HEK293 (cell line): ENCODE measurements around the gene DHRS12.

Source experiments
- SCRT1 ChIP-seq: fragments of 450-650 bp; formaldehyde crosslinking; IDR thresholded peaks from 2 replicates; pipeline ENCODE4 v1.5.1; 2016; ENCODE audit warnings: missing biosample characterization, missing genetic modification characterization, borderline replicate concordance
- ZEB2 ChIP-seq: fragments of 450-650 bp; formaldehyde crosslinking; IDR thresholded peaks from 2 replicates; pipeline ENCODE4 v1.5.1; 2016; ENCODE audit warnings: missing biosample characterization, missing genetic modification characterization
- ZNF19 ChIP-seq: fragments of 450-650 bp; formaldehyde crosslinking; IDR thresholded peaks from 2 replicates; pipeline ENCODE4; 2016; ENCODE audit warnings: missing biosample characterization, missing genetic modification characterization, low read depth
- ZNF274 ChIP-seq, 2 experiments: fragments of 200-500 bp in 1 of 2; fragments of 450-650 bp in 1 of 2; sonication (Bioruptor generic) in 1 of 2; formaldehyde crosslinking in 1 of 2; IDR thresholded peaks; 2 replicates each; pipeline versions ENCODE4 v1.5.1 to v1.6.1; 2014 to 2016; ENCODE audit warnings: borderline replicate concordance in 1 of 2, inconsistent platforms in 1 of 2, low read length in 1 of 2, missing biosample characterization in 1 of 2, missing genetic modification characterization in 1 of 2
- ZNF311 ChIP-seq: fragments of 450-650 bp; formaldehyde crosslinking; IDR thresholded peaks from 2 replicates; pipeline ENCODE4 v1.5.1; 2017; ENCODE audit warnings: missing biosample characterization, missing genetic modification characterization, borderline replicate concordance
- TF ChIP-seq, protein P1 (sequence below): fragments of 450-650 bp; formaldehyde crosslinking; IDR thresholded peaks from 2 replicates; pipeline ENCODE4 v1.5.1; 2016; ENCODE audit warnings: missing biosample characterization, missing genetic modification characterization
- TF ChIP-seq, protein P2 (sequence below): sonication (generic); formaldehyde crosslinking; IDR thresholded peaks from 2 replicates; pipeline ENCODE4 v1.8.1; 2022; ENCODE audit warnings: mild to moderate bottlenecking, moderate library complexity, missing genetic modification reagents
- TF ChIP-seq, protein P3 (sequence below): fragments of 450-650 bp; formaldehyde crosslinking; IDR thresholded peaks from 2 replicates; pipeline ENCODE4 v1.5.1; 2016; ENCODE audit warnings: missing biosample characterization, missing genetic modification characterization
- TF ChIP-seq, protein P4 (sequence below): fragments of 450-650 bp; formaldehyde crosslinking; IDR thresholded peaks from 2 replicates; pipeline ENCODE4 v1.5.1; 2016; ENCODE audit warnings: missing biosample characterization, missing genetic modification characterization

DNA sequence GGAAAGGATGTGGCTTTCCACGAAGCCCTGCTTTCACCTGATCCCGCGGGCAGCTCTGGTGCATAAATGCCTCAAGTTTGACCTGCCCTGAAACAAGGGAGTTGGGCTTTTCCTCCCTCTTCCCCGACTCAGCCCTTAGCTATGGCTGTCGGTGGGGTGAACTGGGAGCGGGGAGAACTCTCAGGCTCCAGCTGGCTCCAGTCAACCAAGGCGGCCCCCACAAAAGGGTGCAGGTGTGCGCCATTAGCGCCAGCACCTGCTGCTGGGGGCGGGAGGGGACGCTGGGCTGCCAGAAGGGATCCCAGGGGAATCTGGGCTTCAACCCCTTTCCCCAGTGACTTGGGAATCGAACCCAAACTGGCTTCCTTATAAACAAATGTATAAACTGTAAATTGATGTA is 7.1 kb upstream of the DHRS12 start:
- TF ChIP-seq, protein P1, sequence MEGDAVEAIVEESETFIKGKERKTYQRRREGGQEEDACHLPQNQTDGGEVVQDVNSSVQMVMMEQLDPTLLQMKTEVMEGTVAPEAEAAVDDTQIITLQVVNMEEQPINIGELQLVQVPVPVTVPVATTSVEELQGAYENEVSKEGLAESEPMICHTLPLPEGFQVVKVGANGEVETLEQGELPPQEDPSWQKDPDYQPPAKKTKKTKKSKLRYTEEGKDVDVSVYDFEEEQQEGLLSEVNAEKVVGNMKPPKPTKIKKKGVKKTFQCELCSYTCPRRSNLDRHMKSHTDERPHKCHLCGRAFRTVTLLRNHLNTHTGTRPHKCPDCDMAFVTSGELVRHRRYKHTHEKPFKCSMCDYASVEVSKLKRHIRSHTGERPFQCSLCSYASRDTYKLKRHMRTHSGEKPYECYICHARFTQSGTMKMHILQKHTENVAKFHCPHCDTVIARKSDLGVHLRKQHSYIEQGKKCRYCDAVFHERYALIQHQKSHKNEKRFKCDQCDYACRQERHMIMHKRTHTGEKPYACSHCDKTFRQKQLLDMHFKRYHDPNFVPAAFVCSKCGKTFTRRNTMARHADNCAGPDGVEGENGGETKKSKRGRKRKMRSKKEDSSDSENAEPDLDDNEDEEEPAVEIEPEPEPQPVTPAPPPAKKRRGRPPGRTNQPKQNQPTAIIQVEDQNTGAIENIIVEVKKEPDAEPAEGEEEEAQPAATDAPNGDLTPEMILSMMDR: no peak
- TF ChIP-seq ZEB2 (tag by site-specific recombination) (no peak), ZNF311 (tag by site-specific recombination) (no peak), ZNF274 (IDR thresholded peaks at IDR 0.05; ENCODE audit: low read length) (no peak), ZNF274 (tag by site-specific recombination; IDR thresholded peaks at IDR 0.05; ENCODE audit: borderline replicate concordance) (no peak), ZNF19 (no peak), SCRT1 (no peak)
- TF ChIP-seq, protein P2, sequence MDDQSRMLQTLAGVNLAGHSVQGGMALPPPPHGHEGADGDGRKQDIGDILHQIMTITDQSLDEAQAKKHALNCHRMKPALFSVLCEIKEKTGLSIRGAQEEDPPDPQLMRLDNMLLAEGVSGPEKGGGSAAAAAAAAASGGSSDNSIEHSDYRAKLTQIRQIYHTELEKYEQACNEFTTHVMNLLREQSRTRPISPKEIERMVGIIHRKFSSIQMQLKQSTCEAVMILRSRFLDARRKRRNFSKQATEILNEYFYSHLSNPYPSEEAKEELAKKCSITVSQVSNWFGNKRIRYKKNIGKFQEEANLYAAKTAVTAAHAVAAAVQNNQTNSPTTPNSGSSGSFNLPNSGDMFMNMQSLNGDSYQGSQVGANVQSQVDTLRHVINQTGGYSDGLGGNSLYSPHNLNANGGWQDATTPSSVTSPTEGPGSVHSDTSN (CRISPR knock-in tag): no peak
- TF ChIP-seq, protein P3, sequence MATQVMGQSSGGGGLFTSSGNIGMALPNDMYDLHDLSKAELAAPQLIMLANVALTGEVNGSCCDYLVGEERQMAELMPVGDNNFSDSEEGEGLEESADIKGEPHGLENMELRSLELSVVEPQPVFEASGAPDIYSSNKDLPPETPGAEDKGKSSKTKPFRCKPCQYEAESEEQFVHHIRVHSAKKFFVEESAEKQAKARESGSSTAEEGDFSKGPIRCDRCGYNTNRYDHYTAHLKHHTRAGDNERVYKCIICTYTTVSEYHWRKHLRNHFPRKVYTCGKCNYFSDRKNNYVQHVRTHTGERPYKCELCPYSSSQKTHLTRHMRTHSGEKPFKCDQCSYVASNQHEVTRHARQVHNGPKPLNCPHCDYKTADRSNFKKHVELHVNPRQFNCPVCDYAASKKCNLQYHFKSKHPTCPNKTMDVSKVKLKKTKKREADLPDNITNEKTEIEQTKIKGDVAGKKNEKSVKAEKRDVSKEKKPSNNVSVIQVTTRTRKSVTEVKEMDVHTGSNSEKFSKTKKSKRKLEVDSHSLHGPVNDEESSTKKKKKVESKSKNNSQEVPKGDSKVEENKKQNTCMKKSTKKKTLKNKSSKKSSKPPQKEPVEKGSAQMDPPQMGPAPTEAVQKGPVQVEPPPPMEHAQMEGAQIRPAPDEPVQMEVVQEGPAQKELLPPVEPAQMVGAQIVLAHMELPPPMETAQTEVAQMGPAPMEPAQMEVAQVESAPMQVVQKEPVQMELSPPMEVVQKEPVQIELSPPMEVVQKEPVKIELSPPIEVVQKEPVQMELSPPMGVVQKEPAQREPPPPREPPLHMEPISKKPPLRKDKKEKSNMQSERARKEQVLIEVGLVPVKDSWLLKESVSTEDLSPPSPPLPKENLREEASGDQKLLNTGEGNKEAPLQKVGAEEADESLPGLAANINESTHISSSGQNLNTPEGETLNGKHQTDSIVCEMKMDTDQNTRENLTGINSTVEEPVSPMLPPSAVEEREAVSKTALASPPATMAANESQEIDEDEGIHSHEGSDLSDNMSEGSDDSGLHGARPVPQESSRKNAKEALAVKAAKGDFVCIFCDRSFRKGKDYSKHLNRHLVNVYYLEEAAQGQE: no peak
- TF ChIP-seq, protein P4, sequence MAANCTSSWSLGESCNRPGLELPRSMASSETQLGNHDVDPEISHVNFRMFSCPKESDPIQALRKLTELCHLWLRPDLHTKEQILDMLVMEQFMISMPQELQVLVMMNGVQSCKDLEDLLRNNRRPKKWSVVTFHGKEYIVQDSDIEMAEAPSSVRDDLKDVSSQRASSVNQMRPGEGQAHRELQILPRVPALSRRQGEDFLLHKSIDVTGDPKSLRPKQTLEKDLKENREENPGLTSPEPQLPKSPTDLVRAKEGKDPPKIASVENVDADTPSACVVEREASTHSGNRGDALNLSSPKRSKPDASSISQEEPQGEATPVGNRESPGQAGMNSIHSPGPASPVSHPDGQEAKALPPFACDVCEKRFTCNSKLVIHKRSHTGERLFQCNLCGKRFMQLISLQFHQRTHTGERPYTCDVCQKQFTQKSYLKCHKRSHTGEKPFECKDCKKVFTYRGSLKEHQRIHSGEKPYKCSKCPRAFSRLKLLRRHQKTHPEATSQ (tag by site-specific recombination): no peak
